ENCODE results near the gene PEX14.
A peak's percentile ranks its signal among the peaks of the same experiment; 100 is the strongest.

PEX14 gene

DNA sequence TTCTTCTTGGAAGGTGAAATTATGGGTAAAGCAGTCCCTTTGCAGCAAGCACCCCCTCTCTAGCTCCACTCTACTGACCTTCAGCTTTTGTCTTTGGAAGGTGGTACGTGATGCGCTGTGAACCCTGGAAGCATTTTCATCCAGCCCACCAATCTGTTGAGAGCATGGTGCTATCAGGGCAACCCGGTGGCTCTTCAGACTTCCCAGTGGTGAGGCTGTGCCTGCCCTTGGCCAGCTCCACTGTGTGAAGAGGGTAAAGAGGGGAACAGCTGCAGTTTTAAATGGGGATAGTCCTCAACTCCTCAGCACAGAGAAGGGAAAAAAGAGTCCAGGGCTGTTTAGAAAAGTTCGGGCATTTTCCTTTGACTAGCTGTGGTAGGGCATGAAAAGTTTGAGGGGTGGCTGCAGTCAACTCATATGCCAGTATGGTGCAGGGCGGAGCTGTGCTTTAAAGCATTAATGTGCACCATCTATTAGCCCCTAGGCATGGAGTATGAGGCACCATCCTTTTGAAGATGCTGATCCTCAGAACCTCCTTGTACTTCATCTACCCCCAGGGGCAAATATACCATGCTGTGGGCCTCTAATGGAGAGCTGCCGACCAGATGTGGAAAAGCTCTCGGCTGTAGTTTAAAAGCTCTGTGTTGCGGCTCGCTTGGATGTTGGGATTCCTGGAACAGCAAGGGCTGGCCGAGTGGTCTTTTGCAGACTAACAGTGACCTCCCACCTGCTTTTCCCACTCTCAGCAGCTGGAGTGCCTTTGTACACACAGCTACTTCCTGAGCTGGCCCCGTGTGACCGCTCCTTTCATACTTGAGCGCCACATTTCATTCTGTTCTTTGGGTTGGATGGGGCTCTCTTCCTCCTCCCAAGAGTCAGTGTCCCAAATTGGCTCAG is 123.0 kb downstream of the PEX14 start:
- DNase-seq (ENCODE audit: low read depth): no peak

DNA sequence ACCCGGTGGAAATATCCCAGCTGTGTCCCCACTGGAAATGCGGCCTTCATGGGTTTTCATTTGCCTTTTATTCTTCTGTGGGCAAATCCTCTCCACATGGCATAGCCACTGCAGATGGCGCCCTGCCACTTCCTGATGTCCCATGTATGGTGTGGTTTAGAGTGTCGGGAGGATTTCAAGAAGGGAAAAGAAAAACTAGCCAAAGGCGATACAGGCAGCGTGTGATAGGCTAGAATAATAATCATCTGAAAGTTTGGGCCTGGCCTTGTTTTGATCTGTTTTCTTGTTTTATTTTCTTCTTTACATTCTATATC is 123.6 kb downstream of the PEX14 start:
- peak; percentile 34 for DNase-seq (ENCODE audit: low read depth)

DNA sequence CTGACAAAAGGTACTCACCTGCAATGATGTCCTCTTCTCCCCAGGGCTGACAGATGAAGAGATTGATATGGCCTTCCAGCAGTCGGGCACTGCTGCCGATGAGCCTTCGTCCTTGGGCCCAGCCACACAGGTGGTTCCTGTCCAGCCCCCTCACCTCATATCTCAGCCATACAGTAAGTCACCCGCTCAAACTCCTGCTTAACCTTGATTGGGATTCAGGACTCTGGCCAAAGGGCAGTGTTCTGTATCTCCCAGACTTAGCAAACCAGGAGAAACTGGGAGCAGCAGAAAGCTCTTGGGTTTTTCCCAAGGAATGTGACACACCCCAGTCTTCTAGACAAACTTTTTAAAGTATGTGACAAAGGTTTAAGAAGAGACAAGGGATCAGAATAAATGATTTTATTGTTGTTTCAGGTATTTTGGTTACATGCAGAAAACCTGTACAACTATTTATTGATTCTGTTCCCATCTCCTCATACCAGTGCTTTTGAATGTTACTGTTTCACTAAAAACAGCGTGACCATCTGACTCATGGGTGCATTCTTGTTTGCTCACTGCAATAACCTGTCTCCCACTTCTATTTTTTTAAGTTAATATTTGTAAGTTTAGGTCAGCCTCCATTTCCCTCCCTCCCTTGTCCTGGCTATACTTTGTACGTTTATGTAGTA is 124.6 kb downstream of the PEX14 start:
- peak; percentile 81 for DNase-seq (ENCODE audit: low read depth)

DNA sequence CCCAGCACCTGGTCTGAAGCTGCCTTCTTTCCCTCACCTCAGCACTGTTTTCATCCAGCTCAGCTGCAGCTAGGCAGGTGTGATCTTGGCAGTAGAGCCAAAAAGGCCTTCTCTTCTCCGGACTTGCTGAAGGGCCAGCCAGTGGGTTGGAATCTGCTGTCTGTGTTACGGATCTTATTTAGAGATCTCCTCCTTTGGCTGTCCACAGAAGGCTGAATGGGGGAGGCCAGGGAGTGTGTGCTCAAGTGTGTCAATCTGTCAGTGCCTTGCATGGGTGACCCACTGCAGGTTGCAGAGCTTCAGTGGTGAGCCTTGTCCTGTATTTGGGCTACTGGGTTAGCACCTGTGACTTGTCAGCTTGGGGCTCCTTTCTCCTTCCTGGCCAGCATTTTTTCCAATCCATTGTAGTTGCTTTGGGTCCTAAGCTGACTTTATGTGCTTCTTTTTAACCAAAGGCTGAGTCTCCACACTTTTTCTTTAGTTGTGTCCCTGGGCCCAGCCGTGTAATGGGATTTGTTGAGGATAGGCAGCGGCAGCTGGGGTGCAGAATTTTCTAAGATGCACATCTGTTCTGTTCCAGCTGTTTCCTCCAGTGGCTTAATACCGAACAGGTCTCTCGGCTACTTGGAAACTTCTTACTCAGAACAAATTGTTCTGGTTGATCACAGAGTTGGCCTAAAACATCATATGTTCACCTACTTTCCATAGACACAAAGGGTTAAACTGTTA is 126.8 kb downstream of the PEX14 start:
- DNase-seq (ENCODE audit: low read depth): no peak

DNA sequence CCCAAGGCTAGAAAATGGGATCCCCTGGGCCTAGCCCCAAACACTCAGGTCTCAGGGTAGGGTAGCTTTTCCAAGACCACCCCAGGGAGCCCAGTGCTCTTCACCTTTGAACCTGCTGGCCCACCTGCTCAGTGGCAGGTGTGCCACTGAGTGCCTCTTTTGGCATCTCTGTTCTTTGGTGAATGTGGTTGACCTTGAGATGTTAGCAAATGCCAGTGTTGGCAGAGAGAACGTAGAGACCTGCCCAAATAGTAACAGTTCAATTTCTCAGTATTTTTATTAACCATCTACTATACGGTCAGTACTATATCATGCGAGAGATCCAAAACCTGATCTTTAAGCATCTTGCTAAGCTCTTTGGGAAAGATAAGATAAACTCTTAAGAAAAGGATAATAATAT is 128.2 kb downstream of the PEX14 start:
- DNase-seq (ENCODE audit: low read depth): no peak

DNA sequence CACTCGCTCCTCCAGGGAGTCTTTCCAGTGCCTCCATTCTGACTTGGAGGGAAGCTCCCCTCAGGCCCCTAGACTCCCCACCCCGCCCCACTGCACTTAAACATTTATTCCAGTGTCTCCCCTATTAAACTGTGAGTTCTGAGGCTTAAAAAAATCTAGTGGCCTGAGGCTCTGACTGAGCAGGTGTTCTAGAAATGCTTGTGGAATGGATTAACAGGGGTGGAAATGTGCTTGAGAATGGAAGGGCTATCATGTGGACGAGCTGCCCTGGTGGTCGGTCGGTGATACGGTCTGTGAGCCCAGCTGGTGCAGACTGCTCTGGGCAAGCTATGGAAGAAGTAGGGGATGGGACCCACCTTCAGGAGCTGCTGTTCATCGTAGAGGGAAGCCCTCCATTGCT is 130.2 kb downstream of the PEX14 start:
- DNase-seq (ENCODE audit: low read depth): no peak

DNA sequence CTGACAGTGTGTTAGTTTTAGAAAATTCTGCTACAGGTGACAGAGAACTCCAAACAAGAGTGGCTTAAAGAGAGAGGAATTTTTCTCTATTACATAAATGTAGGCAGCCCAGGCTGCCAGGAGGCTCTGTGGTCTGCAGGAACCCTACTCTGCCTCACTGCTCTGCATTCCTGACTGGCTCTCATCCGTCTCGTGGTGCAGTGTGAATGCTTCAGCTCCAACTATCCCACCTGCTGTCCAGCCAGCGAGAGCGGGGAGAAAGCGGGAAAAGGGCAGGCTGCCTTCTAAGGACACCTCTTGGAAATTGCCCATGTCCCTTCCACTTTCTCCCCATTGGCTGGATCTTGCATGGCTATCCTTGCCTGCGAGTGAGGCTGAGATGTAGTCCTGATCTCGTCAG is 131.3 kb downstream of the PEX14 start:
- no peak for DNase-seq (ENCODE audit: low read depth)

DNA sequence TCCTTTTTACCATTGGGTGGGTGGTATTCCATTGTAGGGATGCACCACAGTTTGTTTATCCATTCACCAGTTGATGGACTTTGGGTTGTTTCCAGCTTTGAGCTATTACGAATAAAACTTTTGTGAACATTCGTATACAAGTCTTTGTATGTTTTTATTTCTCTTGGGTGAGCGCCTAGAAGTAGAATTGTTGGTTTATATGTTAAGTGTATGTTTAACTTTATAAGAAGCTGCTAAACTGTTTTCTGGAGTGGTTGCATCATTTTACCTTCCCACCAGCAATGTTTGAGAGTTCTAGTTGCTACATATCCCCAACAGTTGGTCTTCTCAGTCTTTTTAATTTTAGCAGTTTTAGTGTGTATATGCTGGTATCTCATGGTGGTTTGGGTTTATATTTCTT is 132.5 kb downstream of the PEX14 start:
- no peak for DNase-seq (ENCODE audit: low read depth)

DNA sequence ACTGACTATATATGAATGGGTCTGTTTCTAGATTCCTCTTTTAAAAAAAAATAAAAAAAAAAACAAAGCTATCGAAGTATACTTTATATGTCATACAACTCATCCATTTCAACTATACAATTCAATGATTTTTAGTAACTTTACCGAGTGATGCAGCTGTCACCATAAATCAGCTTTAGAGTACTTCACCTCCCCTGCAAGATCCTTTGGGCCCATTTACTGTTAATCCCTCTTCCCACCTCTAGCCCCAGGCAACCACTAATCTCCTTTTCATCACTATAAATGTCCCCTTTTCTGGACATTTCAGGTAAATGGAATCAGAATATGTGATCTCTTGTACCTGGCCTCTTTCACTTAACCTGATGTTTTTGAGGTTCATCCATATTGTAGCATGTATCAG is 133.9 kb downstream of the PEX14 start:
- no peak for DNase-seq (ENCODE audit: low read depth)

DNA sequence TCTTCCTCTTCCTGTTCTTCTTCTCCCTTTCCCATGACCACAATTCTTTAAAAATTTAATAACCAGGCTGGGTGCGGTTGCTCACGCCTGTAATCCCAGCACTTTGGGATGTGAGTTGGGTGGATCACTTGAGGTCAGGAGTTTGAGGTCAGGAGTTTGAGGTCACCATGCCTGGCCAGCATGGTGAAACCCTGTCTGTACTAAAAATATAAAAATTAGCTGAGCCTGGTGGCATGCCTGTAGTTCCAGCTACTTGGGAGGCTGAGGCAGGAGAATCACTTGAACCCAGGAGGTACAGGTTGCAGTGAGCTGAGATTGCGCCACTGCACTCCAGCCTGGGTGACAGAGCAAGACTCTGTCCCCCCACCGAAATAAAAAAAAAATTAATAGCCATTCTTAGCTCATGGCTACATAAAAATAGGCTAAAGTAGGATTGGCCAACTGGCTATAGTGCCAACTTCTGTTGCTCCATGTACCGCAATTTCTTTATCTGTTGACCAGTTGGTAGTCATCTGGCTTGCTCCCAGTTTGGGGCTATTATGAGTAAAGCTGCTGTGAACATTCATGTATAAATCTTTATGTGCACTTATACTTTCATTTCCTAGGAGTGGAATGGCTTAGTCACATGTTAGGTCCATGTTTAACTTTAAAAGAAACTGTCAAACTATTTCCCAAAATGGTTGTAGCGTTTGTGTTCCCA is 136.3 kb downstream of the PEX14 start:
- DNase-seq (ENCODE audit: low read depth): peak; percentile 14

DNA sequence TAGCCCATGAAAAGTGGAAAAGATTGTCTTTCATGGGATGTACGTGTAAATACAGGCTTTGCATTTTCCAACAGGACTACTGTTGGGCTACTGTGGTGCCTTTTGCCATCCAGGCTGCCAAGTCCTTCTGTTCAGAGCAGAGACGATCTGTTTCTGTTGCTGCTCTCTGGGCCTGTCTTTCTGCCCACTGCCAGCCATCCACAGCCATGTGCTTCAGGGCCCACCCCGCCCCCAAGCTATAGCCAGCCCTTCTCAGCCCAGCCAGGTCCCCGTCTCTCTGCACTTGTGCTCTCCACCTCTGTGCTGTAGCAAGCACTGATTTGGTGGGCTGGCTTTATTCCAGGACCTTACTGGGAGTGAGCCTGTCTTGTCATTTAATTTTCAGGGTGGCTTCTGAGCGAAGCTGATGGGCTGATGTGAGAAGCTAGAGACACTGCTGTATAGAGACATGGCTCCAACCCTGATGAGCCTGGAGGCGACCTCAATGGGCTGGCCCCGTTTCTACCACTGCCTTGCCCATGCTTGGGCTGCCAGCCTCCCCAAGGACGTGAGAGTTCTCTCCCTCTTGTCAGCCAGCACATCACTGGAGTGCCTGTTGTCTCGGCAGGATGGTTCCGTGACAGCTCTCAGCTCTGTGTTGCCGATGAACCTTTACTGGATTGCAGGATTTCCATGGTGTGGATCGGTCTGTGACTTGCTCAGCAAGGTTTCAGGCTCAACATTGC is 137.8 kb downstream of the PEX14 start:
- no peak for DNase-seq (ENCODE audit: low read depth)

DNA sequence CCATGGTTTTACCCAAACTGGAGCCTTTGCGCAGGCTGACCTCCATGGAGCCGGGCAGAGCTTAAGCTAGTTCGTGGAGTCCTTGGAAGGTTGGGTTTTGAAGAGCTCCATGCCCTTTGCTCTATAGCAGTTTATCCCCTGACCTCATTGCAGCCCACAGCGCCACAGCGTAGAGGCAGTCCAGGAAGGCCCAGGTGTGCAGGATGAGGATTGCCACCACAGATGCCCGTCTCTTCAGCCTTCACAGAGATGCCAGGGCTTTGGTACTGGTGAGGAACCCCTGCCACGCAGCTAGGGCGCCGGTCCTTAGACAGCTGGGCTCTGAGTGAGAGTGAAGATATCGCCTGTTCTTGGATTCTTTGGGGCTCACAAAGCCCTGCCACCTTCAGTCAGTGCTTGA is 138.6 kb downstream of the PEX14 start:
- no peak for DNase-seq (ENCODE audit: low read depth)

DNA sequence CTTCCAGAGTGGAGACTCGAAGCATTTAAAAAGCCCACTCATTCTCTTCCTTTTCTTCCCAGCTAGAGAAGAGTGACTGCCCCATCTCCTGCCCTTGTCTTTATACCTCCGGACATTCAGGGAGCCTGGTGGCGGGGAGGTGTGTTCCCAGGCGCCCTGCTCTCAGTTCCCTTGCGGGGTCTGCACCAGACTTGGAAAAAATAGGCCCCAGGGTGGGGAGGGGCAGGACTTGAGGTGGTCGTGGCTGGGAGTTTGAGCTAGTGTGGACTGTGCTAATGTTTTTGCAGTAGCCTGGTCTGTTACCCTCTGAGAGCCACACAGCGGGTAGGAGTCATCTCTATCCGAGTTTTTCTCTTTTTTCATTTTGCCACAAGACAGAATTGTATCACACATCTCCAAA is 139.1 kb downstream of the PEX14 start:
- no peak for DNase-seq (ENCODE audit: low read depth)

DNA sequence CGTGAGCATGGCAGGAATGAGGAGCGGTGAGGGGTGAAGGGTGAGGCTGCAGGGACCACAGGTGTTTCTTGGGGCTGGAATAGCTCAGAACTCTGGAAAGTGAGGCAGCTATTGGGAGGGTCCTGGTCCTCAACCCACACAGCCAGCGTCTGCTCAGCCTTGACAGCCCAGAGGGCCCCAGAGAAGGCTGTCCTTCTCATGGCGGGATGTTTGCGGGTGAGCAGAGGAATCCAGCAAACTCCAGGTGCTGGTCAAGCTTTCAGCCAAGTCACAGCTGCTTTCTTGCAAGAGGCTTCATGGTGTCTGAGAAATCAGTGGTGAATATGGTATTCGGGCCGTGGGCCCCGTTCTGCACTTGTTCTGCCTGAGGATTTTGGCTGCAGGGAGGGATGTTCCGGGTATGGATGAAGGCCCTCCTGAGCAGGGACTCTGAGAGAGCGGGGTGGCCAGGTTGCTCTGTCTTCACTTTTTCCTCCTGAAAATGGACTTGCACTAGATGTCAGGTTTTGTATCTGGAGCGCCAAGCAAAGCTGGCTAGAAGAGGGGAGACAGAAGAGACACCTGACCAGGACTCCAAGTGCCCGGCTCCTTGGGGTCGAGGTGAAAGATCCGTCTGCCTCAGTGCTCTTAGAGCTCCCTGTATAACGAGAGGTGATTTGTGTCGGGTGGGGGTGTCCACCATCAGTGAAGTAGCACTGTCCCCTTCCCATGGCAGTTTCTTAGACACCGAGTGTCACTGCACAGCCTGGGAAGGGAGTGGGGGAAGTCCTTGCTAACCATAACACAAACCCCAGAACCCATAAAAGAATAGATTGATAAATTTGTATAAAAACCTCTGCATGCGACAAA is 139.9 kb downstream of the PEX14 start:
- no peak for DNase-seq (ENCODE audit: low read depth)

DNA sequence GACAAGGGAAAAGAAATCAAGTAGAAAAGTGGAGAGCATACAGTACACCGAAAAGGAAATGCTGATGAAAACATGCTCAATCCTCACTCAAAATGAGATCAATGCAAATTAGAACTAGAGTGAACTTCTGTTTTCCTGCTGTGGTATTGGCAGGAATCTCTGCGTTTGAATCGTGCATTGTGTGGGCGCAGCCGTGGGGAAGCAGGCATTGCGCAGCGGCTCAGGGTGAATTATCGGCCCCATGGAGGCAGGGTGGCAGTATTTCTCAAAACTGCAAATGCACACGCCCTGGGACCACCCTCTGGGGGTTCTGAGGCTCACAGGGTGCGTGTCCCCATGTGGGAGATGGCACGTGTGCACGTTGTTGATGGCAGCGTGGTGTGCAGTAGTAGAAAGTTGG is 140.6 kb downstream of the PEX14 start:
- DNase-seq (ENCODE audit: low read depth): no peak

DNA sequence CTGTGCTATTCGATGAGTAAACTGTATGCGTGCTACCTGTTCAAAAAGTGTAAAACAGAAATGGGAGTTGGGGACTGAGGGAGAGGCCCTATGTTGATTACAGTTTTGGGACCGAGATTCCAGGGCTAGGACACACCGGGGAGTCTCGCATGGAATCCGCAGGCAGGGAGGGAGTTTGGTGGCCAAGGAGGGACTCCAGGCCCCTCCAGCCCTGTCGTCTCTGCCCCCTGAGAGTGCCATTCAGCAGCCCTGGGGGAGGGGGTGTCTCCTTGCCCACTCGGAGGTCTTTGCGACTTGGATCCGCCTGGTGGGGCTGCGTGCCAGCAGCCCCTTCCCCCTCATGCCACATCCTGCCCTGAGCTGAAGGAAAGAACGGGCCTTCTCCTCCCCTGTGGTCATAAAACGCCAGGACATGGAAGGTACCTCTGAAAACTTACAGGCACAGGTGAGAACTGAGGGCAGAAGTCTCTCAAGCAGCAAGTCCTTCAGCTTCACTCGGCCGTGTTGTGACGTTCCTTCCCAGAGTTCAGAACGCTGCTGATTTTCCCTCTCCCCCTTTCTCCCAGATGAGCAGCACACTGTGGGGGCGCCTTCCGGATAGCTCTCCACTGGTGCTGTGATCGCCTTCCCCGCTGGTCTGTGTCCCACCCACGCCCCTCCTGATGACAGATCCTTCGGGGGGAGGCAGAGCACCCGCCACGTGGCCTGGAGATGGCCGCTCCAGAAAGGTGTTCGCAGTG is 141.4 kb downstream of the PEX14 start:
- no peak for DNase-seq (ENCODE audit: low read depth)

DNA sequence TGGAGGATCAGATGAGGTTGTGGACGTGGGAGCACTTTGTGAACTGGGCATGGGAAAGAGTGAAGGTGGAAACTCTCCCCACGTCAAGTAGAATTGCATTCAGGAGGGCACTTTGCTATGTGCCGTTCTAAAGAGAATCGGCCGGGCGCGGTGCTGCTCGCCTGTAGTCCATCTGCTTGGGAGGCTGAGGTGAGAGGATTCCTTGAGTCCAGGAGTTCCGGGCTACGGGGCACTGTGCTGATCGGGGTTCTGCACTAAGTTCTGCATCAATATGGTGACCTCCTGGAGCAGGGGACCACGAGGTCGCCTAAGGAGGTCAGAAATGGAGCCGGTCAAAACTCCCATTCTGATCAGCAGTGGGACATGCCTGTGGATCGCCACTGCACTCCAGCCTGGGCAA is 141.9 kb downstream of the PEX14 start:
- DNase-seq (ENCODE audit: low read depth): no peak

DNA sequence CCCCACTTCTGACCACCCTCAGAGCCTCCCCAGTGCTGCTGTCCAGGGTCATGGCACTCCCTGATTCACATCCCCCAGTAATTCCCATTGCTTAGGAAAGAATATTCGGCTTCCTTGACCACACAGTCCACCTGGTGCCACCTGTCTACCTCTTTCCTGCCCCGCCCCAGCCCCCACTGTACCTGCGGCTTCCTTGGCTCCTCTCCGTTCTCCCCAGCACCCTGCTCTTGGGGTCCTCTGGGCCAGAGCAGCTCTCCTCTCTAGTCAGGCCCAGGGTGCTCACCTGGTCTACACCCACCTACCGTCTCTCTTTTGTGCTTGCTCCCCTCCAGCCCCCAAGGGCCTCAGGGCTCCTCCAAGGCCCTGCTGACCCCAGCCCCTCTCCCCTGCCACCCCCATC is 142.6 kb downstream of the PEX14 start:
- DNase-seq (ENCODE audit: low read depth): no peak

DNA sequence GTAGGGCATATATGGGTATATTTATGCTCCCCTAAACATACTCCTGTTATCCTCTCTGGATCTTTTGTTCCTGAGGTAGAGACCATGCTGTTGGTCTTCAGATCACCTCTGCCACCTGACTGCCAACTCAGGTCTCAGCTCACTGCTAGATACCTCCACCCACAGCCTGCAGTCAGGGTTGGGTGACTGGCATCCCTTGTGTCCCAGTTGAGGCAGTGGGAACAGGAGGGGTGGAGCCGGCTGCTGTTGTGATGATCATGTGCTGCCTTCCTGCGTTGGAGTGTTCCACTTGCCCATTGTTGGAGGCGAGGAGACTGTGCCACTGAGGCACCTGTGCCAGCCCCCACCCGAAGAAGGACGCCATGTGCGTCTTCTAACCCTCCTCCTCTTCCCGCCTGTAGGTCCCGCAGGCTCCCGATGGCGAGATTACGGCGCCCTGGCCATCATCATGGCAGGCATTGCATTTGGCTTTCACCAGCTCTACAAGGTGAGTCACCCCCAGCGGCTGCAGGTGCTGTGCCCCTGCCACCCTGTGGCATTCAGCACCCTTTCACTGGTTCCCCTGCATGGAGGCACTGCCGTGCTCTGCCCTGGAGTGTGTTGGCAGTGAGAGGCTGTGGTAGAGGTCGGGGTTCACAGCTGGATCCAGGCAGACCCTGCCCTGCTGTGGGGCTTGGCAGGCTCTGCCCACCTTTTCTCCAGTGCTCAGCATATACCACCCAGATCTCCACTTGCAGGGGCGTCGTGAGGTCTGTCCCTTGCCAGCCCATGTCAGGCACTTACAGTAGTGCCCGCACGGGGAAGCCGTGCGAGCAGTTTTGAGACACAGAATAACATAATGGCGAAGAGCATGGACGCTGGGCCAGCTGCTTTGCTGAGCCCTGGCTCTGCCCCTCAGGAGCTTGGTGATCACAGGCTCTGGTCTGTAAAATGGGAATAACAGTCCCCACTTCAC is 143.5 kb downstream of the PEX14 start:
- DNase-seq (ENCODE audit: low read depth): no peak

Measured in EH (cell line).